GM12864 (cell line): ENCODE measurements around the gene U2AF1L4.

ENCODE experiments used
- DNase-seq: peaks from one replicate; pipeline ENCODE4 v3.0.0-alpha.2; 2011; ENCODE audit warnings: low read depth
- H3K4me3 ChIP-seq: 2 replicates; pipeline ENCODE4 v1.5.1; 2011; ENCODE audit warnings: mild to moderate bottlenecking, low read depth, low read length, control low read depth
- TF ChIP-seq, protein P1 (sequence below): IDR thresholded peaks from 2 replicates; pipeline ENCODE4 v1.5.1; 2011; ENCODE audit warnings: low read depth, mild to moderate bottlenecking, moderate library complexity, low read length, control low read depth, inconsistent platforms; ENCODE audit errors: missing control alignments

The U2AF1L4 gene

DNA sequence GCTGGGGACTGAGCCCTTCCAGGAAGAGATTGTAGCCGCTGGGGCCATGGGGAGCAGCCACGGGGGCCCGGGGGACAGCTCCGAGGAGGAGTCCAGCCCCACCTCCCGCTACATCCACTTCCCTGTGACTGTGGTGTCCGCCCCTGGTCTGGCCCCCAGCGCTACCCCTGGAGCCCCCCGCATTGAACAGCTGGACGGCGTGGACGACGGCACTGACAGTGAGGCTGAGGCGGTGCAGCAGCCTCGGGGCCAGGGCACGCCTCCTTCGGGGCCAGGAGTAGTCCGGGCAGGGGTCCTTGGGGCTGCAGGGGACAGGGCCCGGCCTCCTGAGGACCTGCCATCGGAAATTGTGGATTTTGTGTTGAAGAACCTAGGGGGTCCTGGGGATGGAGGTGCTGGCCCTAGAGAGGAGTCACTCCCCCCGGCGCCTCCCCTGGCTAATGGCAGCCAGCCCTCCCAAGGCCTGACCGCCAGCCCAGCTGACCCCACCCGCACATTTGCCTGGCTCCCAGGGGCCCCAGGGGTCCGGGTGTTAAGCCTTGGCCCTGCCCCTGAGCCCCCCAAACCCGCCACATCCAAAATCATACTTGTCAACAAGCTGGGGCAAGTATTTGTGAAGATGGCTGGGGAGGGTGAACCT, 12.6 kb downstream of the U2AF1L4 start:
- TF ChIP-seq, protein P1, sequence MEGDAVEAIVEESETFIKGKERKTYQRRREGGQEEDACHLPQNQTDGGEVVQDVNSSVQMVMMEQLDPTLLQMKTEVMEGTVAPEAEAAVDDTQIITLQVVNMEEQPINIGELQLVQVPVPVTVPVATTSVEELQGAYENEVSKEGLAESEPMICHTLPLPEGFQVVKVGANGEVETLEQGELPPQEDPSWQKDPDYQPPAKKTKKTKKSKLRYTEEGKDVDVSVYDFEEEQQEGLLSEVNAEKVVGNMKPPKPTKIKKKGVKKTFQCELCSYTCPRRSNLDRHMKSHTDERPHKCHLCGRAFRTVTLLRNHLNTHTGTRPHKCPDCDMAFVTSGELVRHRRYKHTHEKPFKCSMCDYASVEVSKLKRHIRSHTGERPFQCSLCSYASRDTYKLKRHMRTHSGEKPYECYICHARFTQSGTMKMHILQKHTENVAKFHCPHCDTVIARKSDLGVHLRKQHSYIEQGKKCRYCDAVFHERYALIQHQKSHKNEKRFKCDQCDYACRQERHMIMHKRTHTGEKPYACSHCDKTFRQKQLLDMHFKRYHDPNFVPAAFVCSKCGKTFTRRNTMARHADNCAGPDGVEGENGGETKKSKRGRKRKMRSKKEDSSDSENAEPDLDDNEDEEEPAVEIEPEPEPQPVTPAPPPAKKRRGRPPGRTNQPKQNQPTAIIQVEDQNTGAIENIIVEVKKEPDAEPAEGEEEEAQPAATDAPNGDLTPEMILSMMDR, result no peak
- no peak for DNase-seq
- no peak overlapping the region for H3K4me3 ChIP-seq

DNA sequence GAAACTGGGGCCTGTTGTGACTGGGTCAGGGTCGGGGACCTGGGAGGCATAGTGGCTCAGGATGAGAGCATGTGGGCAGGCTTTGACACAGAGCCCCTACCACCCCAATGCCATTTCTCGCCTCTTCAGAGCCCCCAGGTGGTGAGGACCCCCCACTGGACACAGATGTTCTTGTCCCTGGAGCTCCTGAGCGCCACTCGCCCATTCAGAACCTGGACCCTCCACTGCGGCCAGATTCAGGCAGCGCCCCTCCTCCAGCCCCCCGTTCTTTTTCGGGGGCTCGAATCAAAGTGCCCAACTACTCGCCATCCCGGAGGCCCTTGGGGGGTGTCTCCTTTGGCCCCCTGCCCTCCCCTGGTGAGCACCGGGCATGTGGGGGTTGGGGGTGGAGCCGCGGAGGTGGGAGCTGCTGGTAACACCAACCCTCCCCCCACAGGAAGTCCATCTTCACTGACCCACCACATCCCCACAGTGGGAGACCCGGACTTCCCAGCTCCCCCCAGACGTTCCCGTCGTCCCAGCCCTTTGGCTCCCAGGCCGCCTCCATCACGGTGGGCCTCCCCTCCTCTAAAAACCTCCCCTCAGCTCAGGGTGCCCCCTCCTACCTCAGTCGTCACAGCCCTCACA, 13.3 kb downstream of the U2AF1L4 start:
- H3K4me3 ChIP-seq, result no peak overlapping the region
- DNase-seq, result no peak
- TF ChIP-seq, protein P1, result no peak

DNA sequence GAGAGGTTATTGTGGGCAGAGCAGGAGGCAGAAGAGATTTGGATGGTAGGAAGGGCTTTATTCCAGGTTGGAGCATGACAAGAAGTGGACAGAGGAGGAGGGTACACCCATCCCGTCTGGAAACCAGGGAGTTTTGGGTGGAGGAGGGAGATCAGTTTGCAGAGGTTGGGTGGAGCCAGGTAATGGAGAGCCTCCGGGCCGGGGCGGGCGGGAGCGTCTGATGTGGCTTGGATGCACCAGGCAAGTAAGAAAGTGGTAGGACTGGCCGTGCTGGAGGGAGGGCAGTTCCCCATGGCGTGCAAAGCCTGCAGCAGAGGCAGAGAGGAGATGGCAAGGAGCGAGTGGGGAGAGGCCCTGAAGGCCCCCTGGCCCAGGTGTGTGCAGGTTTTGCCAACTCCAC, 13.9 kb downstream of the U2AF1L4 start:
- TF ChIP-seq, protein P1, result no peak
- no peak overlapping the region for H3K4me3 ChIP-seq
- no peak for DNase-seq

DNA sequence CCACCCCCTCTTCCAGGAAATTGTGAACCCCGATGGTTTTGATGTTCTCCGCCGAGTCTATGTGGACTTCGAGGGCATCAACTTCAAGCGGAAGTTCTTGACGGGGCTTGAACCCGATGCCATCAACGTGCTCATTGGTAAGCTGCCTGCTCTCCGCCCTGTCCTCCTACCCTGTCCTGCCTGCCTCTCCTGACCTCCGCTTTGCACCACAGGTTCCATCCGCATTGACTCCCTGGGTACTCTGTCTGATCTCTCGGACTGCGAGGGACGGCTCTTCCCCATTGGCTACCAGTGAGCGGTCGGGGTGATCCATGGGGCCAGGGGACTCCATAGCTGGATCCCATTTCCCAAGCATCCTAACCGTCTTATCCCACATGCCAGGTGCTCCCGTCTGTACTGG, 14.9 kb downstream of the U2AF1L4 start:
- DNase-seq, result no peak
- TF ChIP-seq, protein P1, result no peak
- H3K4me3 ChIP-seq, result no peak overlapping the region

DNA sequence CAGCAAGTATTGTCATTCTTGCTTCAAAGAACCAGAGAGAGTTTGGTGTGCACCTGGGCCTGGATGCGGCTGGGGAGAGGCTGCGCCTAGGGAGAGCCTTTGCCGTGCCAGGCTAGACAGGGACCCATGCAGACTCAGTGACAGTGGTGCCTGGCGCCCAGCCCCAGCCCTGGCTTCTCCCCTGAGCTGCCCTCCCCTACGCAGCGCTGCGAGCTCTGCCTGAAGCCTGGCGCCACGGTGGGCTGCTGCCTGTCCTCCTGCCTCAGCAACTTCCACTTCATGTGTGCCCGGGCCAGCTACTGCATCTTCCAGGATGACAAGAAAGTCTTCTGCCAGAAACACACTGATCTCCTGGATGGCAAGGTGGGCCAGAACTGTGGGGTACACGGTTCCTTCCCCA, 15.5 kb downstream of the U2AF1L4 start:
- DNase-seq, result no peak
- H3K4me3 ChIP-seq, result no peak overlapping the region
- TF ChIP-seq, protein P1, result no peak

DNA sequence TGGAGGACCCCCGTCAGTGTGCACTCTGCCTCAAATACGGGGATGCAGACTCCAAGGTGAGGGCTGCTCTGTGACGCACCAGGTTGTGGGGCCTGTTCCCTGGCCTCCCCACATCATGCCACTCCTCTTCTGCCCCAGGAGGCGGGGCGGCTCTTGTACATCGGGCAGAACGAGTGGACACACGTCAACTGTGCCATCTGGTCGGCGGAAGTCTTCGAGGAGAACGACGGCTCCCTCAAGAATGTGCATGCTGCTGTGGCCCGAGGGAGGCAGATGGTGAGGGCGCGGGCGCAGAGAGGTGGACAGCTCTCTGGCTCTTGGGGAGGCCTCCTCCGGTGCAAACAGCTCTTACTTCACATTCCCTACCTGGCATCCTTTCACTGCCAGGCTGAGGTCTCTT, 16.2 kb downstream of the U2AF1L4 start:
- H3K4me3 ChIP-seq, result no peak overlapping the region
- TF ChIP-seq, protein P1, result no peak
- no peak for DNase-seq

DNA sequence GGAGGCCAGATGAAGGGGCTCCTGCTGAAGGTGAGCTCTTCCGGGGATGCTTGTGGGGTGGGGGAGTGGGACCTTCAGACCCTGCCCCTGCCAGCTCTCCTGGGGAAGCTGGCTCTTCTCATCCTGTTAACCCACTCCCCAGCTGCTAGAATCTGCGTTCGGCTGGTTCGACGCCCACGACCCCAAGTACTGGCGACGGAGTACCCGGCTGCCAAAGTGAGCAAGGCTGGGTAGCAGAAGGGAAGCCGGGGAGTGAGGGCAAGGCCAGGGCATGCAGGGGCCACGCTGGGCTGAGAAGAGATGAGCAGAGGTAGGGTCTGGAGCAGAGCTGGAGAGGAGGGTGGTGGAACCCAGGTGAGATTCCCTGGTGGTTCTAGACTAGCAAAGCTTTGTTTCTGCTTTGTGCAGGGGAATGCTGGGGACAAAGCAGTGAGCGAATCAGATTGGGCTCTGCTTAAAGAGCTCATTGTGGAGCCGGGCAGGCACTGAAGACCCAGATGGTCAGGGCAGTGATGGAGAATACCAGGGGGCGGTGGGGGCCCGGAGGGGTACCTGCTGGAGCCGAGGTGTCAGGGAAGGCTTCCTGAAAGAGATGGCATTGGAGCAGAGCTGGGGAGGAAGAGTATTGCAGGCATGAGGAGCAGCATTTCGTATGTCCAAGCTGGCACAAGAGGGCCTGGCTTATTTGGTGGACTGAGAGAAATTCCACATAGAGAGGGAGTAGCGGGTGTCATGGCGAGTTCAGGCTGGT, 17.1 kb downstream of the U2AF1L4 start:
- no peak overlapping the region for H3K4me3 ChIP-seq
- TF ChIP-seq, protein P1, result no peak
- no peak for DNase-seq
